HG02970 (cell line): ENCODE data around the gene NVL.

ENCODE experiments used
- ATAC-seq: cut with Tn5 transposase; IDR thresholded peaks from one replicate; pipeline ENCODE4 v1.9.1; 2021; ENCODE audit warnings: mild to moderate bottlenecking, moderate library complexity, moderate number of reproducible peaks; ENCODE audit not compliant: unreplicated experiment, low FRiP score

The NVL gene

GRCh38 chr1:224289396-224289795 is 40.6 kb downstream of the NVL start:
- no peak for ATAC-seq

- ATAC-seq = no peak
Observed at GRCh38 chr1:224287714-224288113, 42.3 kb downstream of the NVL start.

- no peak for ATAC-seq
Observed at GRCh38 chr1:224282140-224282539, 47.8 kb downstream of the NVL start.

DNA sequence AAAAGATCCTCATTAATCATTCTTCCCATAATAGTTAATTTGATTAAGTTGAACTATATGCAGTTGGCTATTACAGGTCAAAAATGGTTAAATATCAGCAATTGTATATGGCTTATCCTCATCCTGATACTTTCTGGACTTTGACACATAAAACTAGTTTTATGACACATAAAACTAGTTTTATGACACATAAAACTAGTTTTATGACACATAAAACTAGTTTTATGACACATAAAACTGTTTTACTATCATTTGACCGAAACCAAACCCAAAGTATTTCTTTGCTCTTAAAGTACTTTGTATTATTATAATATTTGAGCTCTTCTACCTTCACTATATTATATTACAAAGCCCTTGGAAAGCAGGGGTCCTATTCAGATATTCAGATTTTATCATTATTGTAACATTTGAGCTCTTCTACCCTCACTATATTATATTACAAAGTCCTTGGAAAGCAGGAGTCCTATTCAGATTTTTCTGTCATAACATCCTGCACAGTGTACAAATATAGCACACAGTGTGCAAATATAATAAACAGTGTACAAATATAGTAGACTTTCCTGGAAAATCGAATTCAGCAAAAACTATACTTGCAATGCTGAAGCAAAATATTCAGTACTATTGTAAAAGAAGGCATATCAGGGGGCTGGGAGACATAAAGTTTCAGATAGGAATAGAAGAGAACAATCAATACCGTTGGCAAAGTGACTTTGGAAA is 53.0 kb downstream of the NVL start:
- no peak for ATAC-seq

DNA sequence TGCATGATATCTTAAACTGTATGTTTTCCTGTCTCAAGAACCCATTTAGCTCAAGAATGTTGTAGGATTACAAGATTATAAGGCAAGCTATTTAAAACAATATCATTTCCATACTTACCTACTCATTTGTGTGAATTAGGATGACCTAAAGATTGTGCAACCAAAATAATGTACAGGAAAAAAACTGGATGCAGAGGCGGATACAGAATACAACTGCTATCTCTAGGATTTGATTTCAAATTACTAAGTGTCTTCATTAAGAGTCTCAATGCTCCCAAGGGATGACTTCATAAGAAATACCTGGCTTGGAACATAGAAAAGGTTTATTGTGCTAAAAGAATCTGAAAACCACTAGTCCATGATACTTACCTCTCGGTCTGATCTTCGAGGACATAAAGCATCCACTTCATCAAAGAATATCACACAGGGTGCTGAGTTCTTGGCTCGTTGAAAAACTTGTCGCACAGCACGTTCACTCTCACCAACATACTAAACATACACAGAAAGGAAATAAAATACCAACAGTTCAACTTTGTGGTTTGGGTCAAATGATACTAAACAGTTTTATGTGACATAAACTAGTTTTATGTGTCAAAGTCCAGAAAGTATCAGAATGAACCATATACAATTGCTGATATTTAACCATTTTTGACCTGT is 54.9 kb downstream of the NVL start:
- no peak for ATAC-seq

- no peak for ATAC-seq
Observed at GRCh38 chr1:224273641-224274040, 56.3 kb downstream of the NVL start.

DNA sequence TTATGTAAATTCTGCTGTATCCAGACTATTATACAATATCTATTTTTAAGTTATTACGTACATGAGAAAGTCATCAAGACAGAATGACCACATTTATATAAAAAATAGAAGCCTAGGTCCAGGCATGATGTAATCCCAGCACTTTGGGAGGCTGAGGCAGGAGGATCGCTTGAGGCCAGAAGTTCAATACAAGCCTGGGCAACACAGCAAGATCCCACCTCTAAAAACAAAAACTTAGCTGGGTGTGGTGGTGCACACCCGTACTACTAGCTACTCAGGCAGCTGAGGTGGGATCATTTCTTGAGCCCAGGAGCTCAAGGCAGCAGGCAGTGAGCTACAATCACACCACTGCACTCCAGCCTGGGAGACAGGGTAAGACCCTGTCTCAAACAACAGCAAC is 58.9 kb downstream of the NVL start:
- no peak for ATAC-seq

DNA sequence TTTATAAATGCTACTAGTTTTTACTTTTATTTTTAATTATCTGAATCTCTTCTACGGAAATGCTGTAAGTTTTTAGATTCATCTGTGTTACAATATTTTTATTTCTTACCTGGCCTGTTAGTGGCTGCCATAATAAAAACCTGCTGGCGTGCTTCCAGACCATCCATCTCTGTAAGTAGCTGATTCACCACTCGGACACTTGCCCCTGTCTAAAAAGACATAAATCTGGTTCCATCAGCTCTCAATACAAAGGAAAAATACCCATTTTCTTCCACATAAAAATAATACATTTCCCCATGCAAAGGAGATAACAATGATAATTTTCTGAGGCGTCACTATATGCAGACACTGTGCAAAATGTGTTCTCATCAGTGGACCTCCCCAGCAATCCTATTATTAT is 62.0 kb downstream of the NVL start:
- no peak for ATAC-seq

GRCh38 chr1:224266915-224267856 is 62.8 kb downstream of the NVL start:
- no peak for ATAC-seq

DNA sequence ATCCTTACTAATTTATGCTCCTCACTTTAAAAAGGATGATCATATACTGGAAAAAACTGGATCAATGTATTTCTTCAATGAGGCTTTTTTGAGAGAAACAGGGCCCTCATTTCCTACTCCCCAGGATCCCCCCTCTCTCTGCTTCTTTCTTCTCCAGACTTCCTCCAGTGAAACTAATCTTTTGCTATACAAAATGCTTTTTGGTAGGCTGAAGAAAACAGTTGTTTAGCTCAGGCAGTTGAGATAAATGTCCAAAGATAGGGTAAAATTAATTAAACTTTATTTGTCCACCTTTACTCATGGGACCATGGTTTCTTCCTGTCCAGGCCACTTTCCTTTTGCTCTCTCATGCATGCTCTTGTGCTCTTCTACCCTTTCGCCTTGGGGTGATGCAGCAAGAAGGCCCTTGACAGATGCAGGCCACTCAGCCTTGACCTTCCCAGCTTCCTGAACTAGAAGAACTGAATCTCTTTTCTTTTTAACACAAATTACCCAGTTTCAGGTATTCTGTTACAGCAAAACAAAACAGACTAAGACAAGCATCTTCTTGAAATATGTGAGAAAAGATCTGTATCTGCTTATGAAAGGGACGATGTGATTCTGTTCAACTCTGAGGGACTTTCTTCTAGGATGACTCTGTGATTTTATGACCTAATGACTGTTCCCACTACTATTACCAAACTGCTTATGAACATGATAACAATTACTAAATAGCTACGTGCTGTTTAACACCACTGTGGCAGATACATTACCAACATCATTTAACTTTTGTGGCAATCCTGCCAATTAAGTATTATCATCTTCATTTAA is 63.7 kb downstream of the NVL start:
- ATAC-seq = no peak

DNA sequence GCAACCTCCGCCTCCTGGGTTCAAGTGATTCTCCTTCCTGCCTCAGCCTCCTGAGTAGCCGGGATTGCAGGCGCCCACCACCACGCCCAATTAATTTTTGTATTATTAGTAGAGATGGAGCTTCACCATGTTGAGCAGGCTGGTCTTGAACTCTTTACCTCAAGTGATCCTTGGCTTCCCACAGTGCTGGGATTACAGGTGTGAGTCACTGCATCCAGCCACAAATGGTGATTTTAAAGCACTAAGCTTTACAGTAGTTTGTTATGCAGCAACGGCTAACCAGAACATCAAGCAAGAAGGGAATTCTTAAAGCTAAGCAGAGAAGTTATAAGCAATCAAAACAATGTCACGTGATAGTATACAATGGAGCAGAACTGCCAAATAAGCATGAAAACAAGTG is 65.7 kb downstream of the NVL start:
- no peak for ATAC-seq

DNA sequence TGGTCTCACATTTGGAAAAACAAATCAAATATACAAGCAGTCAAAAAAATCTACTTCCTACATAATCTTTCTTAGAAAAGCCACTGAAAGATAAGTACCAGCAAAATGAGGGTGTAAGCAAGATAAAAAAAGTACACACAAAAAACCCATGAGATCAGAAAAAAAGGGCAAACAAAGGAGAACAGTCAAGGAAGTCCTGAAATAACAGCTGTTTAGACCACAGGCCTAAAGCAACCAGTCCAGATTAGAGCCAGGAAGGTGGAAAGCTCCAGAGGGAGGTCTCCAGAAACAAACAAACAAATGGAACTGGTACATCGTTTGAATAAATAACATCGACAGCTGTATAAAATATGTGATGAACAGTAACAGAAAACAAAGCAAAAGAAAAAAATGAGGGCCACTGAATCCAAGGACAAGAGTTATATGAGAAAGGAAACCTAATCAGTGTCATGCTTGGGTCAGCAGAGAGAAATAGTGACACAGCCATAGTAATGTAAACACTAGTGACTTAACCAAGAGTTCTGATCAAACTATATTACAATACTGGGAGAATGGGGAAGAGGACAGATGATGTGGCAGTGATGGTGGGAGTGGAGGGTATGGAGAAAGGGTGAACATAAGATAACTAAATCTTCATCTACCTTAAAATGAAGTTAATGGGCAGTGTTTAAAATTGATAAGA is 67.5 kb downstream of the NVL start:
- ATAC-seq = no peak

GRCh38 chr1:224259986-224260385 is 70.0 kb downstream of the NVL start:
- ATAC-seq = no peak

- no peak for ATAC-seq
Observed at GRCh38 chr1:224258351-224258750, 71.6 kb downstream of the NVL start.

GRCh38 chr1:224256640-224257039 is 73.3 kb downstream of the NVL start:
- no peak for ATAC-seq

DNA sequence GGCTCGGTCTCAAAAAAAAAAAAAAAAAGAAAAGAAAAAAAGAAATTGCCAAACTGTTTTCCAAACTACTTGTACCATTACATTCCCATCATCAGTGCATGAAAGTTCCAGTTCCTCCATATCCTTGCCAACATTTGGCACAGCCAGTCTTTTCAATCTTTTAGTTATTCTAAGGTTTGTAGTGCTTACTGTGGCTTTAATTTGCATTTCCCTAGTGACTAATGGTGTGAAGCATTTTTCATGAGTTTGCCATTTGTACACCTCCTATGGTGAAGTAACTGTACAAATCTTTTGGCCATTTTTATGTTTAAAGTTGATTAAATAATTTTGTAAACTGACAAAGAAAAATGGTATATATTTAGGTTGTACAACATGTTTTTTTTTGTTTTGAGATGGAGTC is 76.3 kb downstream of the NVL start:
- ATAC-seq = no peak

- ATAC-seq = no peak
Observed at GRCh38 chr1:224252479-224252878, 77.5 kb downstream of the NVL start.

GRCh38 chr1:224251741-224252146 is 78.2 kb downstream of the NVL start:
- no peak for ATAC-seq

- ATAC-seq = no peak
Observed at GRCh38 chr1:224245188-224245587, 84.8 kb downstream of the NVL start.

DNA sequence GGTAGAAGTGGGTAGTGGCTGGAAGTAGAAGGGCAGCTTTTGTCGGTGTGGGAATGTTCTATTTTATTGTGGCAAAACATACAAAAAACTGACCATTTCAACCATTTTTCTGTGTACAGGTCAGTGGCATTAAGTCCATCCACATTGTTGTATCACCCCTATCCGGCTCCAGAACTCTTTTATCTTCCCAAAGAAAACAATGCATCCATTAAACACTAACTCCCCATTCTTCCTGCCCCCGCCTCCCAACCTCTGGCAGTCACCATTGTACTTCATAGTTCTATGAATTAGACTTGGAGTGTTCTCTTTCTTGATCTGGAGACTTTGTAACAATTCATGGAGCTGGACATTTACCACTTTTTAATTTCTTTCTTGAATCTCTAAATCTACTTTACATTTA is 91.2 kb downstream of the NVL start:
- no peak for ATAC-seq
